ENCODE measurements around the gene CRACR2B. TPM values are rescaled to one million over a fixed set of nuclear protein-coding genes. Genes with fewer than 3 reads are reported as not detected.

Gene CRACR2B
- total RNA-seq, 1 donor from 2014 or later, result 0.53 TPM

GRCh38 chr11:868394-868793, 40.7 kb downstream of the CRACR2B start:
- Histone ChIP-seq H3K27me3 (ENCODE audit: control insufficient read depth, insufficient read depth, low read length) (no peaks in the 10 kb centered on the region), H3K4me3 (ENCODE audit: low read depth, low read length) (no peak overlapping the region), H3K36me3 (ENCODE audit: control insufficient read depth, insufficient read depth, low read length) (peaks cover 1% of the 10 kb centered on the region)
- no peak for TF ChIP-seq CTCF (IDR thresholded peaks at IDR 0.05; ENCODE audit: insufficient read depth, low read length, severe bottlenecking)
- DNase-seq (ENCODE audit: low read depth), result no peak
- FAIRE-seq, result no peak

GRCh38 chr11:868802-869201, 41.1 kb downstream of the CRACR2B start:
- DNase-seq (ENCODE audit: low read depth), result no peak
- Histone ChIP-seq H3K27me3 (ENCODE audit: control insufficient read depth, insufficient read depth, low read length) (no peaks in the 10 kb centered on the region), H3K36me3 (ENCODE audit: control insufficient read depth, insufficient read depth, low read length) (peaks cover 1% of the 10 kb centered on the region), H3K4me3 (ENCODE audit: low read depth, low read length) (no peak overlapping the region)
- TF ChIP-seq CTCF (IDR thresholded peaks at IDR 0.05; ENCODE audit: insufficient read depth, low read length, severe bottlenecking), result no peak
- no peak for FAIRE-seq

- Histone ChIP-seq H3K4me3 (ENCODE audit: low read depth, low read length) (no peak overlapping the region), H3K36me3 (ENCODE audit: control insufficient read depth, insufficient read depth, low read length) (peaks cover 1% of the 10 kb centered on the region), H3K27me3 (ENCODE audit: control insufficient read depth, insufficient read depth, low read length) (no peaks in the 10 kb centered on the region)
- FAIRE-seq (no peak), DNase-seq (ENCODE audit: low read depth) (no peak)
- TF ChIP-seq CTCF (IDR thresholded peaks at IDR 0.05; ENCODE audit: insufficient read depth, low read length, severe bottlenecking), result no peak
These were observed 41.8 kb downstream of the CRACR2B start for GRCh38 chr11:869399-870126.

GRCh38 chr11:870127-870413, 42.4 kb downstream of the CRACR2B start:
- H3K27me3 ChIP-seq (ENCODE audit: control insufficient read depth, insufficient read depth, low read length), result no peaks in the 10 kb centered on the region
- H3K4me3 ChIP-seq (ENCODE audit: low read depth, low read length), result no peak overlapping the region
- H3K36me3 ChIP-seq (ENCODE audit: control insufficient read depth, insufficient read depth, low read length), result peaks cover 1% of the 10 kb centered on the region
- peak; percentile 24 for TF ChIP-seq CTCF (IDR thresholded peaks at IDR 0.05; ENCODE audit: insufficient read depth, low read length, severe bottlenecking)
- DNase-seq (ENCODE audit: low read depth), result no peak
- no peak for FAIRE-seq

- Histone ChIP-seq H3K27me3 (ENCODE audit: control insufficient read depth, insufficient read depth, low read length) (no peaks in the 10 kb centered on the region), H3K36me3 (ENCODE audit: control insufficient read depth, insufficient read depth, low read length) (peaks cover 1% of the 10 kb centered on the region), H3K4me3 (ENCODE audit: low read depth, low read length) (no peak overlapping the region)
- no peak for TF ChIP-seq CTCF (IDR thresholded peaks at IDR 0.05; ENCODE audit: insufficient read depth, low read length, severe bottlenecking)
- no peak for DNase-seq (ENCODE audit: low read depth)
- no peak for FAIRE-seq
These were observed 42.7 kb downstream of the CRACR2B start for GRCh38 chr11:870418-870817.

GRCh38 chr11:871472-871871, 43.8 kb downstream of the CRACR2B start:
- TF ChIP-seq CTCF (IDR thresholded peaks at IDR 0.05; ENCODE audit: insufficient read depth, low read length, severe bottlenecking), result no peak
- DNase-seq (ENCODE audit: low read depth), result no peak
- Histone ChIP-seq H3K36me3 (ENCODE audit: control insufficient read depth, insufficient read depth, low read length) (peaks cover 1% of the 10 kb centered on the region), H3K4me3 (ENCODE audit: low read depth, low read length) (no peak overlapping the region), H3K27me3 (ENCODE audit: control insufficient read depth, insufficient read depth, low read length) (no peaks in the 10 kb centered on the region)
- no peak for FAIRE-seq
